HL-60/S4 treated with phorbol 12-myristate 13-acetate at 8.2 ng/mL for 4 days and 3 days (cell line): ENCODE data around the gene PSMD6.

Experiments
- in situ Hi-C: fragments of 300-500 bp; cut with MboI; formaldehyde crosslinking; loops from 2 replicates; pipeline ENCODE4 v1.15.0; 2022; ENCODE audit warnings: low sequenced_read_pairs

The PSMD6 gene

GRCh38 chr3:63980830-63981498, 42.3 kb downstream of the PSMD6 start:
- in situ Hi-C loops = no loop called here

DNA sequence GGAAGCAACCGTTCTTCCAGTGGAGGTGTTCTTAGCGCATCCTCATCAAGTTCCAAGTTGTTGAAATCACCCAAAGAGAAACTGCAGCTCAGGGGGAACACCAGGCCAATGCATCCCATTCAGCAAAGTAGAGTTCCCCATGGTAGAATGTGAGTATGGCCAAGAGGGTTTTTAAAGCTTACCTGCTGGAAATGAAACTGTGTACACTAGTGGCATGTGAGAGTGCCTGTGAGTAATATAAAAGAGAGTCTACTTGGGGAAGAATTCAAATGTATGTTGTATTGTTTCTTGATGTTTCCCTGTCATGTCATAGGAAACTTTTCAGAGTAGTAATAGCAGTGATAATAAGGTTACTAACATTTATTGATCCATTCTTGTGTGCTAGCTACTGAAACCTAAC, 43.3 kb downstream of the PSMD6 start:
- in situ Hi-C loops = no loop called here

DNA sequence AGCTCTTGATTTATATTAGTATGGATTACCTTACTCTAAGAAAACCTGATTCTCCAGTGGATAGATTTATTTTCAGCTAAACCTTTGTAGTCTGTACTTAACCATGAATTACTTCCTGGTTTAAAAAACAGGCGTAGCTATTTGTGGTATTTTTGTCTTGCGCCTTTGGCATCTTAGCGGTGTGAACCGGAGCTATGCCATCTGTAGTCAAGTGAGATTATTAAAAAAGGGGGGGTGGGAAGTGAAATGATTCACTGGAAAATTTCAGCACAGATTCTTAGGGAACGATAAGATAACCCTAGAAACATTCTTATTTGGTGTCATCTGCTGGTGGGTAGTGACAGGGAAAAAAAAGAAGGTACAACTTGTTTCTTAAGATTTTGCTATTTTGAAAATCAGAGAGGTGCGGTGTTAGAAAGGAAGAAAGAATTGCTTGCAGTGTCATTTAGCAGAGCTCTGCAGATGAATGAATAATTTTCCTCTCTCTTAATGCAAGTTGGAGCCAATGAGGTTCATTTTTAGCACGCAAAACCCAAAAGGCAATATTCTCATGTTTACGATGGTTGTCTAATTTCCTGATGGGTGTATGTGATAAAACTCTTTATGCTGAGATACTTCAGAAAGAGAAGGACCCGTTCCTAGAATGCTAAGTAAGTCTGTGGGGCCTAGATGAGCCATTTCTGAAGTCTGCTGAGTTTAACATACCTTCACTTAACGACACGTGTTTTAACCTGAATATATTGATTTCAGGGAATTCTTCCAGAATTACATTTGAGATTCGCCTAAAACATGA, 44.0 kb downstream of the PSMD6 start:
- in situ Hi-C loops = no loop called here

GRCh38 chr3:63977893-63978292, 45.4 kb downstream of the PSMD6 start:
- in situ Hi-C loops = no loop called here

- in situ Hi-C loops = no loop called here
Measured at GRCh38 chr3:63976872-63977200, 46.5 kb downstream of the PSMD6 start.

DNA sequence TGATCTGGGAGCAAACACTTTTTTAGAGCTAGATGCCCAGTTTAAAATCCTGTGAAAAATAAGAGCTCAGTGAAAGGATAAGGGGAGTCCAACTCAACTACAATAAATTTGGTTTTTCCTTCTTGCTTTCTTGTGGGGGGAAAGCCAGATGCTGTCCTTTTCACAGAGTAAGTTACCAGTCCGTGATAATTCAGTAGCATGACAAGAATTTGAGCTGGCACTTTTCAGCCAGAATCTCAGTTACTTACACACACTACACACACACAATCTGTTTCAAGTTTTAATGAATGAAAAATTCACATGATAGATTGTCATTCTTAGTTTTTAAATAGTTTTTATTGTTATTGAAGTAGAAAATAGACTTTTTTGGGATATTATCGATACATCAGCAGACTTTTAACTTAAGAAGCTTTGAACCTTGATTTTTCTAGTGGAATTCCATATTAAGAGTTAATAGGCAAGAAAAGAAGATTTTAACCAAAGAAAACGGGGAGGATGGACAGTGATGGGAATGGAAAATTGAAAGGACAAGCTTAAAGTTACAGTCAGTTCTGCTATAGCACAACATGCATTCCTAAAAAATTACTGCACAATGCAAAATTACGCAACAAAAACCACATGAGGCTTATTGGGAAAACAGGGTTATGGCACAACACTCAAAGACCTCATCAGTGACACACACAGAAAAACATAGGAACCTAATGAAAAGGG, 47.0 kb downstream of the PSMD6 start:
- in situ Hi-C loops = no loop called here

GRCh38 chr3:63975723-63976122, 47.6 kb downstream of the PSMD6 start:
- in situ Hi-C loops = no loop called here

DNA sequence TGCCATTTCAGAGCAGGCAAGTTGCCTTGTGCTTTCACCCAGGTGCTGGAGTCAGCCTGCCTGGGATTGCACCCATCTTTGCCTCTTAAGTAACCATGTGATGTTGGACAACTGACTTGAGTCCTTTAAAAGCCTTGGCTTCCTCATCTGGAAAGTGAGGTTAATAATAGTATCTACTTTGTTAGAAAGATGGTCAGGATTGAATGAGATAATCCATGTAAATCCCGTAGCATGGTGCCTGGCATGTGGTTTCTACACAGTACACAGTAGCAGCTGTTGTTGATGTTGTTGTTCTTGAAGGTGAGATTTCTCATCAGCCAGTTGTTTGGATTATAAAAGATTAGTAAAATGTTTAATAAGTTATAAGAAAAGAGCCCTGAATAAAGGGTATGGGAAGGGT, 48.8 kb downstream of the PSMD6 start:
- in situ Hi-C loops = no loop called here

- in situ Hi-C loops = no loop called here
Measured at GRCh38 chr3:63973406-63973805, 49.9 kb downstream of the PSMD6 start.

GRCh38 chr3:63972987-63973386, 50.3 kb downstream of the PSMD6 start:
- in situ Hi-C loops = no loop called here

DNA sequence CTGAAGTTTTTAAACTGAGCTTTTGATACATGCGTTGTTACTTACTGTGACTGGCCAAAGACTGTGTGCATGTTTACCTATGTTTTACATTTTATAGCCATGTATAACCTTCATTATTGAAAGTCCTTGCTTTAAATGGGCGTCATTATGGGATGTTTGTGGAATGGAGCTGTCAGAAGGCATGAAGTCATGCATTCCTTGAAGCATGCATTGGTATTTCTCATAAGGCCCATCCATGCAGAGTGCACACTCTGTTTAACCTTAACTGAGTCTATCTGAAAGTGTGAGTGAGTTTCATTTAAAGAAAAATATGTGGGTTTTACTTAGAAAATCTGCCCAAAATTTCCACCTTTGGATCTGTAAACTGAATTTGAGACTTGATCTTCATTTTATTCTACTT, 51.1 kb downstream of the PSMD6 start:
- in situ Hi-C loops = no loop called here

GRCh38 chr3:63970631-63971475, 52.4 kb downstream of the PSMD6 start:
- in situ Hi-C loops = no loop called here

DNA sequence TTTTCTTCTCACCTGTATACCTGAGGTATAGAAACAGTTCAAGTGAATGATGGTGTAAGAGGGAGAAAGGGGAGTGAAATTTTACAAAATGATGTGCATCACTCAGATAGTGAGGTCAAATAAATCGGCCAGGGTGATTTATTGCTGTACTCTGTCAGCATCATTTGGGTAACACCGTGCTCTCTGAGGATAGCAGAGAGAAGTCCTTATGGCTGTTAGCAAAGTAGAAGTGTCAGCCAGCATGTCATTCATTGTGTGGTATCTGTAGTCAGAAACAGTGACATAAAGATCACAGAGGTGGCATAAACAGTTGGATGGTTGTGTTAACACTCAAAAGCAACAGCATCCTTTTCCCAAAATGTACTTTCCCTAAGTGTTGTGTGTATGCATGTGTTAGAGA, 53.4 kb downstream of the PSMD6 start:
- in situ Hi-C loops = no loop called here

DNA sequence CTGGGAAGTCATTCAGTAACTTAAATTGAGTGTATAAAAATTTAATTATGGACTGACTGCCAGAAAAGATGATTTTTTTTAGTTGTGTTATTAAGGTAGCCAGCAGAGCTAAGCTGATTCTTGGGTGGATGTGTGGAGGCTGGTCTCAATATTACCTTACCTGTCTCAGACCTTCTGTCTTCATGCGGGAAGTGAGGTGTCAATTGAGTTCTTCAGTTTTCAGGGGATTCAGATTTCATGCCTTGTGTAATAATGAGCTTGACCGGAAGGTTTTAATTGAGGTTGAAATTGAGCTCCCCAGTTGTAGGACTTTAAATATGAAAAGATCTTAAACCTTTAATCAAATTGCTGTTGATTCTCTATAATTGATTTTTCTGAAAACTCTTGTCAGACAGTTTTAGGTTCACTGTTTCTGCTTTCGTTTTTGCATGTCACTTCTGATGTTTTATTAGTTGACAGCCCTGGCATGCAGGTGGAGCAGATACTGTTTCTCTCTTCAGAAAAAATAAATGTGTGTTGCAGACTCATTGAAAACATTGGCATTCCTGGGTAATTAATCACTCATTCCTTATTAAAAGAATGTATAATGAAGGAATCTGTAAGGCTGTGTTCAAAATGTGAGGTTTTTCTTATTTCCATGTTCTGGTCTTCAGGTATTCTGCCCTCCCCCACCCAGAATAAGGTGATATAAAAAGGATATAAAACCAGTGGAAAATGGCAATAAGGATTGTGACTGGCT, 54.5 kb downstream of the PSMD6 start:
- in situ Hi-C loops = no loop called here

DNA sequence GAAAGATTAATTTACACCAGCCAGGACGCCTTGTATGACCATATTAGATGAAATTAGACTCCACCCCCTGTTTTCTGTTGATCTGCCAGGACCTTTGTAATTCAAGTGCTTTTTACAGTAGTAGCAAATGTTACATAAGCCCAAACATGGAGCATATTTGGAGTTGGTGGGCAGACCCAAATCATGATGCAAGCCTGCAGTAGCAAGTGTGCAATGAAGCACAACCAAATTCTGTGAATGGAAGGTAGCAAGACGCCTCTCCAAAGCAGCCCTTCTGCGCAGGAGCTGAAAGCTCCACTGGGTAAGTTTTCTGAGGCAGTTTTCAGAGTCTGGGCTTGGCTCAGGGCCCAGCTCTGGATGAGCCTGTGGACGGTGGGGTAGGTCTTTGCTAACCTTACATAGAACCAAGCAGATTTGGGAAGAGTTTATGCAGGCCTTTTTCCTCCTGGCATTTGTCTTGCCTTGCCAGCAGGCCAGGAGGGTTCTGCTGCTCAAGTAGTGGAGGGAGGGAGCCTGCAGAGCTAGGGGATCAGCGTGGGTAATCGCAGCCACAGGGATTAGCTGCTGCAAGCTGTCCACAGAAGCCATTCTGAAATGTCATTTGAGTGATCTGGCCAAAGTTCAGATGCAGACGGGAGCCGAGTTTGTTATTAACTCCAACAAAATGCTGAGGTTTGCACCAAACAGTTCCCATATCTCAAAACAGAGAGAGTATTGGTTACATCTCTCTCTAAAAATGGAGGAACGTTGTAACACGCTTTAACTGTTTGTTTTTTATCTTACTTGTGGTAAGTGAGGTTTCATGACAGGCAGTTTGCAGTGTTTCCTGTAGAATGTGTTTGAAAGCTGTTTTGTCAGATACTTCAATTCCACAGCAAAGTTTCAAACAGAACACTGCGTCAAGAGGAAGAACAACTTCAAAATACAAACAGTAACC, 55.4 kb downstream of the PSMD6 start:
- in situ Hi-C loops = no loop called here

DNA sequence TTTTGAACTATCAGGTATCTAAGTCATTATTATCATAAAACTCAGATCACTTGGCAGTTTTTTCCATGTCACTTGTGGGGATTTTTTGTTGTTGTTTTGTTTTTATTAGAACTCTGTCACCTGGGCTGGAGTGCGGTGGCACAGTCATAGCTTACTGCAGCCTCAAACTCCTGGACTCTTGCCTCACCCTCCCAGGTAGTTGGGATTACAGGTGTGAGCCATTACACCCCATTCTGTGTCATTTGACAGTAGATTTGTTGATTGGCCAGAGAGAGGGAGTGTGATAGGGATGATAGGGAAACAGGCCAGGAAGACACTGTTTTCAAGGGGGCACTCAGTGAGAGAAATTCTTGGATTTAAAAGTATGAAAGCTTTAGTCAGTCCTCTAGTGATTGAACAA, 56.4 kb downstream of the PSMD6 start:
- in situ Hi-C loops = no loop called here

GRCh38 chr3:63966007-63966406, 57.3 kb downstream of the PSMD6 start:
- in situ Hi-C loops = no loop called here

GRCh38 chr3:63964681-63965485, 58.4 kb downstream of the PSMD6 start:
- in situ Hi-C loops = no loop called here

DNA sequence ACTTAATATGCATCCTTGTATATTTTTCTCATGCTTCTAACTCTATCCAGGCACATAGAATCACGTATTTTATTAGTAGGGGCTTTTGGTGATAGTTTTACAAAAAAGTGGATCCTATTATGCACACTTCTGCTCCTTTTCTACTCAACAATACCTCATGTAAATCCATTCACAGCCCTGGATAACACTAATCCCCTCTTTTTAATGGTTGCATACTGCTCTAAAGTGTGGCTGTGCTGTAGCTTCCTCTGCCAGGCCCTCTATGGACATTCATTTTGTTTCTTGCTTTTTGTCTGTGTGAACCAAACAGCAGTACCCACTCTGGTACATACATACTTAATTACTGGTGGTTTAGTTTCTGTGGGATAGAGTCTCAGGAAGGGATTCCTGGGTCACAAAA, 59.8 kb downstream of the PSMD6 start:
- in situ Hi-C loops = no loop called here
